Activated CD8-positive, alpha-beta T cell treated with anti-CD3 and anti-CD28 coated beads, Interleukin-2, amount 10 ng/mL, durations not matched to agents 7 days and 5 days (primary cell): ENCODE data around the gene UNK. TPM values are rescaled to one million over a fixed set of nuclear protein-coding genes. Genes with fewer than 3 reads are reported as not detected.
A peak's percentile ranks its signal among the peaks of the same experiment; 100 is the strongest.
"Not testable (repeated sequence)": the region's sequence is repeated elsewhere in the genome, so short reads cannot be mapped to it uniquely, and the experiment has no call there.

Experiments
- ATAC-seq: fragments of 150-1000 bp; cut with Tn5 transposase; one replicate; pipeline ENCODE4 v1.10.0; 2021; ENCODE audit warnings: moderate library complexity
- CTCF ChIA-PET: fragments of 350-600 bp; sonication (Branson Sonifier 250); formaldehyde crosslinking; loops from one replicate; lab custom pipeline; 2021; ENCODE audit warnings: antibody characterized with exemption; lab: Charles Lee
- POLR2A ChIA-PET: fragments of 350-600 bp; sonication (Branson Sonifier 250); formaldehyde crosslinking; loops from one replicate; lab custom pipeline; 2021; ENCODE audit warnings: antibody characterized with exemption; lab: Charles Lee
- DNase-seq: peaks from one replicate; pipeline ENCODE4 v3.0.0-alpha.2; 2020
- H3K27ac Mint-ChIP-seq: one replicate; pipeline ENCODE4 v1.8.0; 2021; ENCODE audit warnings: mild to moderate bottlenecking, mixed read lengths
- H3K27me3 Mint-ChIP-seq: one replicate; pipeline ENCODE4 v1.8.0; 2021; ENCODE audit warnings: low read depth, mixed read lengths
- H3K36me3 Mint-ChIP-seq: one replicate; pipeline ENCODE4 v1.8.0; 2021; ENCODE audit warnings: low read depth, mixed read lengths
- H3K4me1 Mint-ChIP-seq: one replicate; pipeline ENCODE4 v1.8.0; 2021; ENCODE audit warnings: low read depth, mixed read lengths
- H3K4me3 Mint-ChIP-seq: one replicate; pipeline ENCODE4 v1.8.0; 2021; ENCODE audit warnings: mild to moderate bottlenecking, mixed read lengths
- H3K9me3 Mint-ChIP-seq: one replicate; pipeline ENCODE4 v1.8.0; 2022; ENCODE audit warnings: mixed read lengths; ENCODE audit not compliant: insufficient read depth
- total RNA-seq, 2 experiments: library from RNA; stranded (reverse); gene quantifications; one replicate each; pipeline ENCODE4 v1.2.3, GENCODE V29; 2021

Gene UNK
- total RNA-seq, 2 experiments from 2014 or later, result 30.2 to 31.0 TPM

GRCh38 chr17:75774471-75774990 lies 10.1 kb upstream of the UNK start:
- CTCF ChIA-PET, result interaction anchor here (0.9 to 5.1 kb wide), 5 partner anchors 9 to 21 kb away, joined by 3 to 22 read pairs (median 5); partner anchors contain the start of gene GALK1
- peaks cover 39% of the 10 kb centered on the region for H3K36me3 Mint-ChIP-seq
- no peak for DNase-seq

GRCh38 chr17:75774991-75775668 lies 9.5 kb upstream of the UNK start:
- H3K4me3 Mint-ChIP-seq, result no peak overlapping the region
- POLR2A ChIA-PET, result interaction anchor here (0.6 to 9.4 kb wide), 20 partner anchors 12 to 258 kb away, joined by 3 to 205 read pairs (median 4); partner anchors contain the start of genes GALK1, RECQL5, SAP30BP and TRIM47
- no peak overlapping the region for H3K27ac Mint-ChIP-seq

More at GRCh38 chr17:75774471-75774990, 10.1 kb upstream of the UNK start:
- peaks cover under 1% of the 10 kb centered on the region for H3K27me3 Mint-ChIP-seq
- no peak overlapping the region for H3K27ac Mint-ChIP-seq
- no peak overlapping the region for H3K4me3 Mint-ChIP-seq
- no peaks in the 10 kb centered on the region for H3K9me3 Mint-ChIP-seq
- POLR2A ChIA-PET, result interaction anchor here (1.0 to 9.4 kb wide), 8 partner anchors 11 to 107 kb away, joined by 3 to 205 read pairs (median 8); partner anchors contain the start of genes GALK1, RECQL5, SAP30BP and TRIM47
- peaks cover 25% of the 10 kb centered on the region for H3K4me1 Mint-ChIP-seq
- ATAC-seq, result peak; percentile 1

GRCh38 chr17:75776386-75777295 lies 8.0 kb upstream of the UNK start:
- Mint-ChIP-seq H3K4me1 (peaks cover 32% of the 10 kb centered on the region), H3K9me3 (no peaks in the 10 kb centered on the region), H3K27me3 (peaks cover 3% of the 10 kb centered on the region), H3K36me3 (peaks cover 43% of the 10 kb centered on the region), H3K27ac (peak overlapping the region; percentile 80), H3K4me3 (peak overlapping the region; percentile 86)
- DNase-seq, result peak; percentile 35
- ChIA-PET CTCF (interaction anchor here (0.9 to 5.1 kb wide), 10 partner anchors 9 to 85 kb away, joined by 3 to 35 read pairs (median 6); partner anchors contain the start of gene GALK1), POLR2A (interaction anchor here (0.5 to 9.4 kb wide), 34 partner anchors 8 to 594 kb away, joined by 3 to 205 read pairs (median 4); partner anchors contain the start of genes GALK1, GGA3, MRPL38 and RECQL5)
- no peak for ATAC-seq

More at GRCh38 chr17:75774991-75775668, 9.5 kb upstream of the UNK start:
- Mint-ChIP-seq H3K36me3 (peaks cover 43% of the 10 kb centered on the region), H3K27me3 (peaks cover 3% of the 10 kb centered on the region), H3K9me3 (no peaks in the 10 kb centered on the region), H3K4me1 (peaks cover 29% of the 10 kb centered on the region)
- DNase-seq (no peak), ATAC-seq (no peak)
- CTCF ChIA-PET, result interaction anchor here (0.9 to 5.1 kb wide), 6 partner anchors 8 to 86 kb away, joined by 3 to 35 read pairs (median 10); partner anchors contain the start of gene GALK1

- ChIA-PET POLR2A (interaction anchor here (0.7 to 9.4 kb wide), 18 partner anchors 13 to 595 kb away, joined by 3 to 205 read pairs (median 4); partner anchors contain the start of genes GALK1, GGA3, MRPL38 and SUMO2), CTCF (interaction anchor here (1.2 to 5.1 kb wide), 8 partner anchors 9 to 84 kb away, joined by 3 to 35 read pairs (median 8); partner anchors contain the start of gene GALK1)
- peaks cover 36% of the 10 kb centered on the region for H3K4me1 Mint-ChIP-seq
- peaks cover 3% of the 10 kb centered on the region for H3K27me3 Mint-ChIP-seq
- H3K27ac Mint-ChIP-seq, result peak overlapping the region; percentile 80
- peak overlapping the region; percentile 86 for H3K4me3 Mint-ChIP-seq
- H3K9me3 Mint-ChIP-seq, result no peaks in the 10 kb centered on the region
- no peak for DNase-seq
- peaks cover 43% of the 10 kb centered on the region for H3K36me3 Mint-ChIP-seq
- no peak for ATAC-seq
Measured at GRCh38 chr17:75777296-75777922, 7.2 kb upstream of the UNK start.

GRCh38 chr17:75778066-75778860 lies 6.3 kb upstream of the UNK start:
- H3K4me3 Mint-ChIP-seq, result peak overlapping the region; percentile 86
- H3K9me3 Mint-ChIP-seq, H3K27me3 Mint-ChIP-seq, DNase-seq, ATAC-seq: not testable (repeated sequence)
- peaks cover 45% of the 10 kb centered on the region for H3K36me3 Mint-ChIP-seq
- CTCF ChIA-PET, result interaction anchor here (1.2 to 5.1 kb wide), 4 partner anchors 14 to 50 kb away, joined by 4 to 35 read pairs (median 13); partner anchors contain the start of gene GALK1
- H3K4me1 Mint-ChIP-seq, result peaks cover 41% of the 10 kb centered on the region
- POLR2A ChIA-PET, result interaction anchor here (0.6 to 9.4 kb wide), 12 partner anchors 12 to 352 kb away, joined by 3 to 205 read pairs (median 6); partner anchors contain the start of genes GALK1, RECQL5, SAP30BP and UNK
- peak overlapping the region; percentile 97 for H3K27ac Mint-ChIP-seq

GRCh38 chr17:75778861-75779249 lies 5.8 kb upstream of the UNK start:
- POLR2A ChIA-PET, result interaction anchor here (0.6 to 9.4 kb wide), 10 partner anchors 12 to 352 kb away, joined by 3 to 205 read pairs (median 7); partner anchors contain the start of genes GALK1, RECQL5, SAP30BP and UNK
- CTCF ChIA-PET, result interaction anchor here (1.2 to 5.1 kb wide), 3 partner anchors 14 to 49 kb away, joined by 4 to 35 read pairs (median 22); partner anchors contain the start of gene GALK1
- DNase-seq (peak; percentile 84), ATAC-seq (peak; percentile 9)
- peaks cover 45% of the 10 kb centered on the region for H3K36me3 Mint-ChIP-seq
- peaks cover 3% of the 10 kb centered on the region for H3K27me3 Mint-ChIP-seq
- H3K27ac Mint-ChIP-seq, result peak overlapping the region; percentile 97
- peak overlapping the region; percentile 86 for H3K4me3 Mint-ChIP-seq
- no peaks in the 10 kb centered on the region for H3K9me3 Mint-ChIP-seq
- peaks cover 47% of the 10 kb centered on the region for H3K4me1 Mint-ChIP-seq

GRCh38 chr17:75779250-75779986 lies 5.2 kb upstream of the UNK start:
- Mint-ChIP-seq H3K36me3 (peaks cover 44% of the 10 kb centered on the region), H3K9me3 (no peaks in the 10 kb centered on the region), H3K27me3 (peaks cover 3% of the 10 kb centered on the region), H3K4me1 (peaks cover 51% of the 10 kb centered on the region), H3K4me3 (peak overlapping the region; percentile 86), H3K27ac (peak overlapping the region; percentile 97)
- ATAC-seq (peak; percentile 70), DNase-seq (peak; percentile 97)
- POLR2A ChIA-PET, result interaction anchor here (0.6 to 9.4 kb wide), 27 partner anchors 9 to 217 kb away, joined by 3 to 205 read pairs (median 4); partner anchors contain the start of genes GALK1, RECQL5, SAP30BP and TRIM47
- CTCF ChIA-PET, result interaction anchor here (0.6 to 5.1 kb wide), 15 partner anchors 14 to 234 kb away, joined by 3 to 35 read pairs (median 4); partner anchors contain the start of genes GALK1 and WBP2

GRCh38 chr17:75779987-75780889 lies 4.4 kb upstream of the UNK start:
- ATAC-seq, result no peak
- DNase-seq, result no peak
- Mint-ChIP-seq H3K9me3 (no peaks in the 10 kb centered on the region), H3K36me3 (peaks cover 45% of the 10 kb centered on the region), H3K4me3 (peak overlapping the region; percentile 86), H3K27me3 (peaks cover 3% of the 10 kb centered on the region), H3K27ac (peak overlapping the region; percentile 97), H3K4me1 (peaks cover 53% of the 10 kb centered on the region)
- ChIA-PET POLR2A (interaction anchor here (0.5 to 9.4 kb wide), 26 partner anchors 10 to 217 kb away, joined by 3 to 205 read pairs (median 4); partner anchors contain the start of genes GALK1, RECQL5, SAP30BP and TRIM47), CTCF (interaction anchor here (0.6 to 1.1 kb wide), 12 partner anchors 15 to 233 kb away, joined by 3 to 19 read pairs (median 4); partner anchors contain the start of genes GALK1 and WBP2)
